ENCODE results near the gene PYY. TPM values are rescaled to one million over a fixed set of nuclear protein-coding genes. Genes with fewer than 3 reads are reported as not detected.
A peak's percentile ranks its signal among the peaks of the same experiment; 100 is the strongest.

The PYY gene
- total RNA-seq, 1 donor from 2014 or later: not detected

- TF ChIP-seq EZH2 (IDR thresholded peaks at IDR 0.05): no peak
- TF ChIP-seq CTCF (IDR thresholded peaks at IDR 0.05): no peak
- TF ChIP-seq EZH2phosphoT487 (IDR thresholded peaks at IDR 0.05): no peak
- peaks cover 6% of the 10 kb centered on the region for H3K27me3 Mint-ChIP-seq (ENCODE audit: insufficient read depth, low read depth)
These were observed 32.7 kb upstream of the PYY start for GRCh38 chr17:43986225-43986981.

GRCh38 chr17:43984521-43984920 lies 30.8 kb upstream of the PYY start:
- Mint-ChIP-seq H3K36me3 (no peaks in the 10 kb centered on the region), H3K4me3 (peak overlapping the region; percentile 80), H3K9me3 (no peaks in the 10 kb centered on the region), H3K4me1 (peaks cover 15% of the 10 kb centered on the region), H3K27ac (no peak overlapping the region), H3K27me3 (ENCODE audit: insufficient read depth, low read depth) (peaks cover 6% of the 10 kb centered on the region)
- H3K9me3 ChIP-seq (ENCODE audit: low read depth): no peaks in the 10 kb centered on the region
- H3K9ac ChIP-seq: no peak overlapping the region
- peaks cover 41% of the 10 kb centered on the region for H3K27me3 ChIP-seq
- no peaks in the 10 kb centered on the region for H3K36me3 ChIP-seq
- peak; percentile 52 for DNase-seq (ENCODE audit: low spot score)
- peaks cover 12% of the 10 kb centered on the region for H3F3A ChIP-seq (ENCODE audit: low read depth)
- no peaks in the 10 kb centered on the region for H4K20me1 ChIP-seq (ENCODE audit: low read depth)
- TF ChIP-seq EZH2 (IDR thresholded peaks at IDR 0.05): no peak
- no peak for TF ChIP-seq CTCF (IDR thresholded peaks at IDR 0.05)
- TF ChIP-seq EZH2phosphoT487 (IDR thresholded peaks at IDR 0.05): no peak
- H3K4me1 ChIP-seq: peaks cover 19% of the 10 kb centered on the region
- peak overlapping the region; percentile 94 for H2AFZ ChIP-seq (replicated peaks)
- H3K4me2 ChIP-seq: peak overlapping the region; percentile 85
- peak overlapping the region; percentile 56 for H3K4me3 ChIP-seq
- H3K79me2 ChIP-seq (ENCODE audit: low read depth): no peaks in the 10 kb centered on the region
- H3K27ac ChIP-seq: no peak overlapping the region

More at GRCh38 chr17:43986225-43986981, 32.7 kb upstream of the PYY start:
- Histone ChIP-seq H3K4me3 (no peak overlapping the region), H4K20me1 (ENCODE audit: low read depth) (no peaks in the 10 kb centered on the region), H2AFZ (replicated peaks) (no peak overlapping the region), H3K36me3 (no peaks in the 10 kb centered on the region), H3K27me3 (peaks cover 30% of the 10 kb centered on the region), H3K4me2 (no peak overlapping the region), H3K4me1 (peaks cover 19% of the 10 kb centered on the region), H3K27ac (no peak overlapping the region), H3F3A (ENCODE audit: low read depth) (peaks cover 12% of the 10 kb centered on the region), H3K9me3 (ENCODE audit: low read depth) (no peaks in the 10 kb centered on the region), H3K9ac (no peak overlapping the region), H3K79me2 (ENCODE audit: low read depth) (no peaks in the 10 kb centered on the region)
- Mint-ChIP-seq H3K4me3 (no peak overlapping the region), H3K27ac (no peak overlapping the region), H3K36me3 (no peaks in the 10 kb centered on the region), H3K9me3 (no peaks in the 10 kb centered on the region), H3K4me1 (peaks cover 15% of the 10 kb centered on the region)
- no peak for DNase-seq (ENCODE audit: low spot score)

- Histone ChIP-seq H3K9ac (no peak overlapping the region), H4K20me1 (ENCODE audit: low read depth) (no peaks in the 10 kb centered on the region), H2AFZ (replicated peaks) (peak overlapping the region; percentile 94), H3K9me3 (ENCODE audit: low read depth) (no peaks in the 10 kb centered on the region), H3K27me3 (peaks cover 49% of the 10 kb centered on the region), H3K4me3 (peak overlapping the region; percentile 56), H3K79me2 (ENCODE audit: low read depth) (no peaks in the 10 kb centered on the region), H3K4me2 (peak overlapping the region; percentile 85), H3K27ac (no peak overlapping the region), H3K4me1 (peaks cover 19% of the 10 kb centered on the region), H3F3A (ENCODE audit: low read depth) (peaks cover 12% of the 10 kb centered on the region), H3K36me3 (no peaks in the 10 kb centered on the region)
- Mint-ChIP-seq H3K9me3 (no peaks in the 10 kb centered on the region), H3K4me3 (peak overlapping the region; percentile 80), H3K4me1 (peaks cover 15% of the 10 kb centered on the region), H3K27ac (no peak overlapping the region), H3K36me3 (no peaks in the 10 kb centered on the region), H3K27me3 (ENCODE audit: insufficient read depth, low read depth) (peaks cover 6% of the 10 kb centered on the region)
- TF ChIP-seq EZH2phosphoT487 (IDR thresholded peaks at IDR 0.05) (peak; percentile 58), CTCF (IDR thresholded peaks at IDR 0.05) (peak; percentile 55), EZH2 (IDR thresholded peaks at IDR 0.05) (no peak)
- peak; percentile 64 for DNase-seq (ENCODE audit: low spot score)
These were observed 30.0 kb upstream of the PYY start for GRCh38 chr17:43983515-43984411.

Measured in neural progenitor cell (in vitro differentiated cells).